HG02840 (cell line): ENCODE results near the gene TRIM62.
"Not testable (repeated sequence)": the region's sequence is repeated elsewhere in the genome, so short reads cannot be mapped to it uniquely, and the experiment has no call there.

Source experiments
- ATAC-seq: cut with Tn5 transposase; IDR thresholded peaks from one replicate; pipeline ENCODE4 v1.9.1; 2021; ENCODE audit warnings: mild to moderate bottlenecking, moderate library complexity, moderate number of reproducible peaks; ENCODE audit not compliant: unreplicated experiment, low FRiP score

The TRIM62 gene

DNA sequence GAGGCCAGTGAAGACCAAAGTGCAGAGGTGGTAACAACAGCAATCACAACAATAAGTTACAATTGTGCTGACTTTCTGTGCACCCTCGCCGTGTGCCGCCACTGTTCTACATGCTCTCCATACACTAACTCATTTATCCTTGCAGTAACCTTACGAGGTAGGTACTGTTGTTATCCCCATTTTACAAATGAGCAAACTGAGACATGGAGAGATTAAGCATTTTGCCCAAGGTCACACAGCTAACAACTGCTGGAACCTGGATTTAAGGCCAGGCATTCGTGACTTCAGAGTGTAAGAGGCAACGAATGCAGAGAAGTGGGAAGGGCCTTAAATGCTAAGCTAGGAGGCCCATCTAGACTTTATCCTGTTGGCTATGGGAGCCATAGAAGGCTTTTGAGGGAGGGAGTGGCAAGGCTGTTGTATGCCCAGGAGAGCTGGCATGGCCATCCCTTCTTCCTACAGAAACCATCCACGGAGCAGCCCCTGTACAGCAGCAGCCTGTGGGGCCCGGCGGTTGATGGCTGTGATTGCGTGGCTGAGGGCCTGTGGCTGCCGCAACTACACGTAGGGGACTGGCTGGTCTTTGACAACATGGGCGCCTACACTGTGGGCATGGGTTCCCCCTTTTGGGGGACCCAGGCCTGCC lies 64.3 kb downstream of the TRIM62 start:
- no peak for ATAC-seq

GRCh38 chr1:33111965-33112364 lies 69.9 kb downstream of the TRIM62 start:
- ATAC-seq, result no peak

GRCh38 chr1:33110477-33110876 lies 71.4 kb downstream of the TRIM62 start:
- ATAC-seq, result no peak

DNA sequence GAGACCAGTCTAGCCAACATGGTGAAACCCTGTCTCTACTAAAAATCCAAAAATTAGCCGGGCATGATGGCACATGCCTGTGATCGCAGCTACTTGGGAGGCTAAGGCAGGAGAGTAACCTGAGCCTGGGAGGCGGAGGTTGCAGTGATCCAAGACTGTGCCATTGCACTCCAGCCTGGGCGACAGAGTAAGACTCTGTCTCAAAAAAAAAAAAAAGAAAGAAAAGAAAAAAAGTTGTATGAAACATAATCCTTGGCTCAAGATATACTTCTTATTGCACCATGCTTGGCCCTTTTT lies 81.8 kb downstream of the TRIM62 start:
- not testable (repeated sequence) for ATAC-seq

GRCh38 chr1:33099290-33100118 lies 82.3 kb downstream of the TRIM62 start:
- no peak for ATAC-seq

DNA sequence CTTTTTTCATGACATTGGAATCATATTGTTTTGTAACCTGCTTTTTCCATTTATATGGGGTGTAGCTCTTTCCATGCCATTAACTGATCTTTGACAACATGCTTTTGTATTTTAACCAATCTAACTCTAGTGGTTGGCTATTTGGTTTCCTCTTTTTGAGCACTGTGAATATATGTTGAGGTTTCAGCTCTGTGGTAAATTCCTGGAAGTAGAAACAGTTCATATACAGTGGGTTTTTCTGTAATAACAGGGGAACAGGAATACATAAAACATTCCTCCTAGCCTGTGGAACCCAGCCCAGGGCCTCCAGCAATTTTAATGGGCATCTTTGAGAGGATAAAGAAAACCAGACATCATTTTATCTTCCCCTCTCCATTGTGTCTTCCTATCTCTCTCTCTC lies 83.5 kb downstream of the TRIM62 start:
- no peak for ATAC-seq

GRCh38 chr1:33097762-33098161 lies 84.1 kb downstream of the TRIM62 start:
- ATAC-seq, result no peak

DNA sequence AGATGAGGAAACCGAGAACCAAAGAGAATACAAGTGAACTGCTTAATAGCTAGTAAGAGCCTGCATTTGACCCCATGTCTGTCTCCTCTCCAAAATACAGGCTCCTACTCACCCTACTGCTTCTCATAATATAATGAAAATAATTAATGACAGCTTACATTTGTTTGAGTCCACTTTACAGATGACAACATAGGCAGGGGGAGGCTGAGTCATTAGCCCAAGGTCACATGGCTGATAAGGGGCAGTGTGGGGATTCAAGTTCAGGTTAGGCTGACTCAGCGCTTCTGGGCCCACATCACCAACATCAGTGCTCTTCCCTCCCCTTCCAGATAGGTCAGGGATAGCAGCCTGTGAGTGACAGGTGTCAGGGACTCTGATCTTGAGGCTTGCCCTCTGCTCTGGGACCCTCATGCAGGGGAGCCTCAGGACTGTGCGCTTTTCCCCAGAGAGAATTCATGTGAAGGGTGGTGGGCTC lies 84.7 kb downstream of the TRIM62 start:
- no peak for ATAC-seq

DNA sequence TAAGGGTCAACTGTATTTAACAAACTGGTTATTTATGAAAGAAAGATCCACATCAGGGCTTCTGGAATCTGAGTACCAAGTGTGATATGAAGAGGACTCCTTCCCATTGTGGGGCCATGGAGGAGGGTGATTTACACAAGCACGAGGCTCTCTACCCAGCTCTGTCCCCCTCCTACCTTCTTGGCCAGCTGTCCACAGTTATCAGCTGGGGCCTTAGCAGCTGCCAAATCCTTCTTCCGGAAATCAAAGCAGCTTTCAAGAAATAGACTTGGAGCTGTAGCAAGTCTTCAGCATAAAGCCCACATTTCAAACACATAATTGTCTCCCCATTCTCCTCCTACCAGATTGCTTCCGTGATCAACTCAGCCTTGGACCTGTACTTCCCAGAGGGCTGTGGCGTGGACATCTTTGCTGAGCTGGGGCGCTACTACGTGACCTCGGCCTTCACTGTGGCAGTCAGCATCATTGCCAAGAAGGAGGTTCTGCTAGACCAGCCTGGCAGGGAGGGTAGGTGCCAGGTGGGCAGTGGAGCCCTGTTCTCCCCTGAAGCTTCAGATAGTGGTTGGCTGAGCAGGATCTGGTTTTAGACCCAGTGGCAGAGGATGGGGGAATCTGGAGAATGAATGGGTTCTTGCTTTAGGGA lies 85.4 kb downstream of the TRIM62 start:
- no peak for ATAC-seq
